ENCODE results near the gene MYCBP2. TPM values are rescaled to one million over a fixed set of nuclear protein-coding genes. Genes with fewer than 3 reads are reported as not detected.
"Not testable (repeated sequence)": the region's sequence is repeated elsewhere in the genome, so short reads cannot be mapped to it uniquely, and the experiment has no call there.

MYCBP2 gene
- total RNA-seq, 1 donor from 2014 or later: 71.3 TPM

- no peak for DNase-seq (ENCODE audit: low read depth)
Observed at GRCh38 chr13:77219401-77219800, 107.5 kb downstream of the MYCBP2 start.

GRCh38 chr13:77218274-77218673 is 108.6 kb downstream of the MYCBP2 start:
- DNase-seq (ENCODE audit: low read depth): no peak

- no peak for DNase-seq (ENCODE audit: low read depth)
Observed at GRCh38 chr13:77215543-77215942, 111.4 kb downstream of the MYCBP2 start.

GRCh38 chr13:77213644-77214043 is 113.2 kb downstream of the MYCBP2 start:
- no peak for DNase-seq (ENCODE audit: low read depth)

GRCh38 chr13:77207943-77208342 is 119.0 kb downstream of the MYCBP2 start:
- DNase-seq (ENCODE audit: low read depth): peak; percentile 4

- DNase-seq (ENCODE audit: low read depth): not testable (repeated sequence)
Observed at GRCh38 chr13:77198995-77199394, 127.9 kb downstream of the MYCBP2 start.

- DNase-seq (ENCODE audit: low read depth): no peak
Observed at GRCh38 chr13:77196052-77196618, 130.8 kb downstream of the MYCBP2 start.

- no peak for DNase-seq (ENCODE audit: low read depth)
Observed at GRCh38 chr13:77190349-77190958, 136.4 kb downstream of the MYCBP2 start.

- no peak for DNase-seq (ENCODE audit: low read depth)
Observed at GRCh38 chr13:77185721-77186120, 141.2 kb downstream of the MYCBP2 start.

GRCh38 chr13:77184455-77184854 is 142.4 kb downstream of the MYCBP2 start:
- DNase-seq (ENCODE audit: low read depth): no peak

GRCh38 chr13:77180011-77180410 is 146.9 kb downstream of the MYCBP2 start:
- DNase-seq (ENCODE audit: low read depth): no peak

- DNase-seq (ENCODE audit: low read depth): no peak
Observed at GRCh38 chr13:77177646-77178045, 149.2 kb downstream of the MYCBP2 start.

GRCh38 chr13:77176350-77176749 is 150.5 kb downstream of the MYCBP2 start:
- DNase-seq (ENCODE audit: low read depth): no peak

GRCh38 chr13:77172650-77173049 is 154.2 kb downstream of the MYCBP2 start:
- no peak for DNase-seq (ENCODE audit: low read depth)

GRCh38 chr13:77171451-77171850 is 155.4 kb downstream of the MYCBP2 start:
- DNase-seq (ENCODE audit: low read depth): no peak

- DNase-seq (ENCODE audit: low read depth): no peak
Observed at GRCh38 chr13:77168237-77168636, 158.7 kb downstream of the MYCBP2 start.

GRCh38 chr13:77150651-77151050 is 176.2 kb downstream of the MYCBP2 start:
- DNase-seq (ENCODE audit: low read depth): peak; percentile 75

- DNase-seq (ENCODE audit: low read depth): no peak
Observed at GRCh38 chr13:77143431-77143830, 183.5 kb downstream of the MYCBP2 start.

- DNase-seq (ENCODE audit: low read depth): no peak
Observed at GRCh38 chr13:77139306-77139705, 187.6 kb downstream of the MYCBP2 start.

- DNase-seq (ENCODE audit: low read depth): no peak
Observed at GRCh38 chr13:77138813-77139212, 188.1 kb downstream of the MYCBP2 start.

GRCh38 chr13:77136902-77137420 is 189.9 kb downstream of the MYCBP2 start:
- peak; percentile 40 for DNase-seq (ENCODE audit: low read depth)

- no peak for DNase-seq (ENCODE audit: low read depth)
Observed at GRCh38 chr13:77124423-77124822, 202.5 kb downstream of the MYCBP2 start.

GRCh38 chr13:77118134-77118533 is 208.8 kb downstream of the MYCBP2 start:
- no peak for DNase-seq (ENCODE audit: low read depth)

Data from myocyte (in vitro differentiated cells).